Measurements from ENCODE around the gene GALNT2. TPM values are rescaled to one million over a fixed set of nuclear protein-coding genes. Genes with fewer than 3 reads are reported as not detected.

Gene GALNT2
- total RNA-seq, 1 donor from 2014 or later: 66.3 TPM

GRCh38 chr1:230306169-230306568 lies 239.1 kb downstream of the GALNT2 start:
- DNase-seq (ENCODE audit: extremely low spot score, unreplicated experiment): no peak
- H3K27ac Mint-ChIP-seq: no peak overlapping the region
- peaks cover 10% of the 10 kb centered on the region for H3K27me3 Mint-ChIP-seq
- H3K4me3 Mint-ChIP-seq: no peak overlapping the region
- H3K4me1 Mint-ChIP-seq (ENCODE audit: unreplicated experiment): peaks cover 4% of the 10 kb centered on the region
- no peaks in the 10 kb centered on the region for H3K36me3 Mint-ChIP-seq
- TF ChIP-seq CTCF (conservative IDR thresholded peaks at IDR 0.05): no peak
- no peaks in the 10 kb centered on the region for H3K9me3 Mint-ChIP-seq

- H3K27ac Mint-ChIP-seq: no peak overlapping the region
- H3K36me3 Mint-ChIP-seq: no peaks in the 10 kb centered on the region
- H3K27me3 Mint-ChIP-seq: peaks cover 14% of the 10 kb centered on the region
- H3K4me3 Mint-ChIP-seq: no peak overlapping the region
- H3K9me3 Mint-ChIP-seq: no peaks in the 10 kb centered on the region
- peaks cover 4% of the 10 kb centered on the region for H3K4me1 Mint-ChIP-seq (ENCODE audit: unreplicated experiment)
- no peak for TF ChIP-seq CTCF (conservative IDR thresholded peaks at IDR 0.05)
- no peak for DNase-seq (ENCODE audit: extremely low spot score, unreplicated experiment)
Observed at GRCh38 chr1:230307213-230307612, 240.2 kb downstream of the GALNT2 start.

- H3K4me3 Mint-ChIP-seq: no peak overlapping the region
- peaks cover 4% of the 10 kb centered on the region for H3K4me1 Mint-ChIP-seq (ENCODE audit: unreplicated experiment)
- no peak for TF ChIP-seq CTCF (conservative IDR thresholded peaks at IDR 0.05)
- H3K36me3 Mint-ChIP-seq: no peaks in the 10 kb centered on the region
- no peak overlapping the region for H3K27ac Mint-ChIP-seq
- DNase-seq (ENCODE audit: extremely low spot score, unreplicated experiment): no peak
- peaks cover 10% of the 10 kb centered on the region for H3K27me3 Mint-ChIP-seq
- no peaks in the 10 kb centered on the region for H3K9me3 Mint-ChIP-seq
Observed at GRCh38 chr1:230308039-230308438, 241.0 kb downstream of the GALNT2 start.

GRCh38 chr1:230308821-230309220 lies 241.8 kb downstream of the GALNT2 start:
- Mint-ChIP-seq H3K4me3 (no peak overlapping the region), H3K9me3 (no peaks in the 10 kb centered on the region), H3K27ac (no peak overlapping the region), H3K36me3 (no peaks in the 10 kb centered on the region), H3K4me1 (ENCODE audit: unreplicated experiment) (peaks cover 4% of the 10 kb centered on the region), H3K27me3 (peaks cover 8% of the 10 kb centered on the region)
- TF ChIP-seq CTCF (conservative IDR thresholded peaks at IDR 0.05): no peak
- DNase-seq (ENCODE audit: extremely low spot score, unreplicated experiment): no peak

GRCh38 chr1:230309646-230310177 lies 242.7 kb downstream of the GALNT2 start:
- peaks cover 8% of the 10 kb centered on the region for H3K27me3 Mint-ChIP-seq
- H3K27ac Mint-ChIP-seq: no peak overlapping the region
- TF ChIP-seq CTCF (conservative IDR thresholded peaks at IDR 0.05): no peak
- no peak overlapping the region for H3K4me3 Mint-ChIP-seq
- DNase-seq (ENCODE audit: extremely low spot score, unreplicated experiment): no peak
- no peaks in the 10 kb centered on the region for H3K9me3 Mint-ChIP-seq
- H3K36me3 Mint-ChIP-seq: no peaks in the 10 kb centered on the region
- peaks cover 4% of the 10 kb centered on the region for H3K4me1 Mint-ChIP-seq (ENCODE audit: unreplicated experiment)

Data from type B pancreatic cell (in vitro differentiated cells).